ENCODE measurements around the gene CAND1.
"Not testable (repeated sequence)": the region's sequence is repeated elsewhere in the genome, so short reads cannot be mapped to it uniquely, and the experiment has no call there.

Gene CAND1

DNA sequence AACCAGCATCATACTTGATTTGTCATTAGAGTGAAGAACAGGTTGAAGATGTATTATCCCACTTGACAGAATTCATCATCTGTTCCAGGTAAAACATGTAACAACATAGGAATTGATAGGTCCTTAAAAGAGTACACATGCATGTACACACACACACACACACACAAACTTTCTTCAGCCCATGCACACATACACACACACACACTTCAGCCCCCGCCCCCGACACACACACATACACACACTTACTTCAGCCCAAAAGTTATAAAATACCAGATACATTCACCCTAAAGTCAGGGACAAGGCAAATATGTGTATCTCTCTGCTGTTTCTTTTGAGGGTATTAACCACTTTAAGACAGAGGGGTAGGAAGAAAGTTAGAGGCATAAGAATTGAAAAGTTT, 15.4 kb downstream of the CAND1 start:
- DNase-seq: no peak

DNA sequence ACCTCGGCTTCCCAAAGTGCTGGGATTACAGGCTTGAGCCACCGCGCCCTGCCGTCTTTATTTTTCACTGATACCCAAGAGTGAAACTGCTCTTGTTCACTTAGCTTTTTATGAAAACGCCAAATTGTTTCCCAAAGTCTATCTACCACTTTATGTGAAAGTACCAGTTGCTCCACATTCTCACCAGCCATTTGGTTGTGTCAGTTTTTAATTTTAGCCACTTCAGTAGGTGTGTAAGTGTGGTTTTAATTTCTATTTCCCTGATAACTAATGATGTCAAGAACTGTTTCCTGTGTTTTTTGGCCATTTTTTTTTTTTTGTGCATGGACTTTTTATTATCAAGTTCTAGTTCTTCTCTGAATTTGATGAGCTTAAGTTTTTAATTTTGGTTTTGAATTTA, 17.1 kb downstream of the CAND1 start:
- DNase-seq: no peak

DNA sequence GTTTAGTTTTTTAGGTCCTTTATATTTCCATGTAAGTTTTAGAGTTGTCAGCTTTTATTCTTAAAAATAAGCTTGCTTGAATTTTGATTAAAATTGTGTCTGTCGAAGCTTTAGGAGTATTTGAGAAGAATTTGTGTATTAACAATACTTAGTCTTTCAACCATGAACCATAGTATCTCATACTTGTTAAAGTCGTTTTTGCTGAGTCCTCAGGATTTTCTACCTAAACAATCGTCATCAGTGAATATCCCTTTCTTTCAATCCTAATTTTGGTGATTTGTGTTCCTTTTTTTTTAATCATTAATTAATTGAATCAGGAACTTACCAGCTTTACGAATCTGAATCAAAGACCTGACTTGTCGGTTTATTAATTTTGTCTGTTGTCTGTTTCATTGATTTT, 18.2 kb downstream of the CAND1 start:
- no peak for DNase-seq

DNA sequence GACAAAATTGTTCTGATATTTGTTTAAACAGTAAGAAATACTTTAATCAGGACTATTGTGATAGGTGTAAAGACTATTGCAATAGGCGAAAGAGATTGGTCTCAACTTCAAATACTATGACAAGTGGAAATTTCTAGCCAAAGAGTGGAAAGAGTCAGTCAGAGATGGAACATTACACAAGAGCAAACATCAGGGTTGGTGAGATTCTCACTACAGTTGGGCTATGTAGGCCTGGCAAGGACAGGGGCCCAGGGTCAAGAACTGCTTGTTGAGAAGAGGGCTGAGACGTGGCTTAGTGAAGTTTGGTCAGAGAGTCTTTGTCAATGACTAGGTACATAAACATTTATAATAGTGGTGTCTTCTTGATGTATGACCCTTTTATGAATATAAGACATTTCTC, 19.4 kb downstream of the CAND1 start:
- no peak for DNase-seq

DNA sequence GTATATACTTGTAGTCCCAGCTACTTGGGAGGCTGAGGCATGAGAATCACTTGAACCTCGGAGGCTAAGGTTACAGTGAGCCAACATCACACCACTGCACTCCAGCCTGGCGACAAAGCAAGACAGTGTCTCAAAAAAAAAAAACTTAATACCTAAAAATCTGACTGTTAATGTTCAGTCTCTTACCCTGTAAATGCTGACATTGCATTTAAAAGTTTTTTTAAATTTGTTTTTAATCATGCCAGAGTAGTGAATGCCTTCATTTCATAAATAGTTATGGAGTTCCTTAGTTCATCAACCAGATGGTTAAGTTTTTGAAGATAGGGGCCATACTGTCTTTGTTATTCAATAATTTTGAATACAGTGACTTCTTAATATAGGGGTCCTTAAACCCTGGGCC, 21.2 kb downstream of the CAND1 start:
- DNase-seq: no peak

DNA sequence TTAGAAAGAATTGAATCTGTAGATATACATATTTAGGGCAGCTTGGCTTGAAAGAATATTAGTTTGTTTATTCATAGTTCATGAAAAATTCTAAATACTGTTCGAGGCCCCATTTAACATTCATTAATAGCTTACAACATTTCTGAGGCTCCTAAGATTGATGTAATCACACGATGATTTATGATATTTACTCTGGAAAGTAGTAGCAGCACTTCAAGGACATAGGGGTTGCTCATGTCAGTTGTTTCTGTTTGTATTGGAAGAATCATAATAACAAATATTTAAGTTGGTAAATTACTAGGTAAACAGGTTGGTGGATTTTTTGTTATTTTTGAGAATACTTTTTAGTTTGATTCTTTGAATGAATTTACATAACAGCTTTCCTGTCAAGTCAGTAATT, 30.4 kb downstream of the CAND1 start:
- DNase-seq: peak; percentile 8

DNA sequence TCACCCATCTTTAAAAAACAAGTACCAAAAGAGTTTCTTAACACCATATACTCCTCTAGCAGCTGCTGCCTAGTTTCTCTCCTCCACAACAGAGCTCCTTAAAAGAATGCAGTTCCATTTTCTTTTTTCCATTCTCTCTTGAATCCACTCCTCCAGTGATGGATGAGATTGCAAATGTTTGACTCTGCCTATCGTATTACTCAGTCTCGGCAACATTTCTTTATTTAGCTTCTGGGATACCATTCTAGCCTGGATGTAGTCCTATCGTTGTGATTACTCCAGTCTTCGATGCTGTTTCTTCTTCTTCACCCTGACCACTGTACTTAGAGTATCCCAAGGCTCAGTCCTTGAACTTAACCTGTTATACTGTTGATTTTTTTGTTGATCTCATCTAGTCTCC, 30.8 kb downstream of the CAND1 start:
- DNase-seq: no peak

DNA sequence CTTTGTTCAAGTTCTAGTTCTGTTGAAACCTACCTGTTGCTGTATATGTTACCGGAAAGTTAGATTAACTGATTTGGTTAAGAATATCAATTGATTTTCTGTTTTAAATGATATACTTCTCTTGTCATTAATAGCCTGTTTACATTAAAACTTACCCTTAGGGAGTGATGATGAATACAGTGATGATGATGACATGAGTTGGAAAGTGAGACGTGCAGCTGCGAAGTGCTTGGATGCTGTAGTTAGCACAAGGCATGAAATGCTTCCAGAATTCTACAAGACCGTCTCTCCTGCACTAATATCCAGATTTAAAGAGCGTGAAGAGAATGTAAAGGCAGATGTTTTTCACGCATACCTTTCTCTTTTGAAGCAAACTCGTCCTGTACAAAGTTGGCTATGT, 33.0 kb downstream of the CAND1 start:
- DNase-seq: no peak

DNA sequence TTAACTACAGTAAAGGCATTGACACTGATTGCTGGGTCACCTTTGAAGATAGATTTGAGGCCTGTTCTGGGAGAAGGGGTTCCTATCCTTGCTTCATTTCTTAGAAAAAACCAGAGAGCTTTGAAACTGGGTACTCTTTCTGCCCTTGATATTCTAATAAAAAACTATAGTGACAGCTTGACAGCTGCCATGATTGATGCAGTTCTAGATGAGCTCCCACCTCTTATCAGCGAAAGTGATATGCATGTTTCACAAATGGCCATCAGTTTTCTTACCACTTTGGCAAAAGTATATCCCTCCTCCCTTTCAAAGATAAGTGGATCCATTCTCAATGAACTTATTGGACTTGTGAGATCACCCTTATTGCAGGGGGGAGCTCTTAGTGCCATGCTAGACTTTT, 36.4 kb downstream of the CAND1 start:
- DNase-seq: no peak

DNA sequence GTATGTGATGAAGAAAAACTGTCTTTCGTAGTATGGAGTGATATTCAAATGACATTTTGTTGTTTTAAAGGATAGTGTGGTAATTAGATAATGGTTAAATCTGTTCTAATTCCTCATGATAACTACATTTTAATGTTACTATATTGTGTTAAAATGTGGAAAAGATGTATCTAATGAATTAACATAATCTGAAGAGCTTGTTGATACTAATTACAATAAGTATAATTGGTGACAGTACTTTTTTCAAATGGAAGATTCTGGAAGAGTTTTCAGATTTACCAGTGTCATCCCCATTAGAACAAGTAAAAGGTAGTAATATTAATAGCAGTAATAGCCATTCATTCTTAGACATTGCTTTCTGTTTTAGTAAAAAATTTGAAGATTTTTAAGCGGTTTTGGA, 37.6 kb downstream of the CAND1 start:
- DNase-seq: no peak

DNA sequence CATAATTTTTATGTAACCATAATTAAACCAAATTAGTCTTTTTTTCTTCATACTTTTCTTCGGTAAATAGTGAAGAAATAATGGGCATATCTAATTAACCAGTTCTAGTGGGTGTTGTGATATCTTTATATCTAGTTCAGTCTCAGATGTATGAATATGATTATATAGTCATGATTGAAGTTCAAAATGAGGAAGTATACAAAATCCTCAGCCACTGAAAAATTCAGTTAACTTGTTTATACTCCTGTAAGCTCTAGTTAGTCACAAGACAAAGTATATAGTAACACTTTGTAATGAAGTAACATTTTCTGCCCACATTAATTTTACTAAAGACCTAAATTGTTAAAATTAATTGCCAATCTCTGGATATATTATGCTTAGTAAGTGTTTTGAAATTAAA, 46.5 kb downstream of the CAND1 start:
- no peak for DNase-seq

DNA sequence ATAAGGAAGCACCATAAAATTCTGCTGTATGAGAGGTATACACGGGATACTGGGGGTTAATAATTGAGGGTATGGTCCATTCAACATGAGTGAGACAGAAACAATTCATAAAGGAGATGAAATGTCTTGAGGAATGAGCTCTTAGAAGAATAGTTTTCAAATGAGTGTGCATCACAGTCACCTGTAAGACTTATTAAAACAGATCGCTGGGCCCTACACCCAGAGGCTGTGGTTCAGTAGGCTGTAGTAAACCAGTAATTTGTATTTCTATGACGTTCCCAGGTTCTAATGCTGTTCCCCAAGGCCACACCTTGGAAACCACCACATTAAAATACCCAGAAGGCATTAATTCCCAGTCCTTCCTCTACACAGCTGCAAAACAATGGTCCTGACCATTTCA, 49.6 kb downstream of the CAND1 start:
- no peak for DNase-seq

DNA sequence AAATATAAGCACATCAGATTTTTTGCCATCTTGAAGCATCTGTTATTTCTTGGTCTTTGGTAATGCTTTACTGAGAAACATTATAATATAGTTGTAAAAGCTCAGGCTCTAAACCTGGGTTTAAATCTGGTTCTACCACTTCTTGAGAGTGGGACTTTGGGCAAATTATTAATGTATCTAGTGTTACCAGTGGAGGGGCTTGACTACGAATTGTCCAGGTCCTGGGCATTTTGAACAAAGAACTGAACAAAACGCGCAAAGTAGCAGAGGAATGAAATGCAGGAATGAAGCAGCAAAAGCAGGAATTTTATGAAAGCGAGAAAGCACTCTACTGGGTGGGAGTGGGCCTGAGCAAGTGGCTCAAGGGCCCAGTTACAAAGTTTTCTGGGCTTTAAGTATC, 50.8 kb downstream of the CAND1 start:
- DNase-seq: no peak

DNA sequence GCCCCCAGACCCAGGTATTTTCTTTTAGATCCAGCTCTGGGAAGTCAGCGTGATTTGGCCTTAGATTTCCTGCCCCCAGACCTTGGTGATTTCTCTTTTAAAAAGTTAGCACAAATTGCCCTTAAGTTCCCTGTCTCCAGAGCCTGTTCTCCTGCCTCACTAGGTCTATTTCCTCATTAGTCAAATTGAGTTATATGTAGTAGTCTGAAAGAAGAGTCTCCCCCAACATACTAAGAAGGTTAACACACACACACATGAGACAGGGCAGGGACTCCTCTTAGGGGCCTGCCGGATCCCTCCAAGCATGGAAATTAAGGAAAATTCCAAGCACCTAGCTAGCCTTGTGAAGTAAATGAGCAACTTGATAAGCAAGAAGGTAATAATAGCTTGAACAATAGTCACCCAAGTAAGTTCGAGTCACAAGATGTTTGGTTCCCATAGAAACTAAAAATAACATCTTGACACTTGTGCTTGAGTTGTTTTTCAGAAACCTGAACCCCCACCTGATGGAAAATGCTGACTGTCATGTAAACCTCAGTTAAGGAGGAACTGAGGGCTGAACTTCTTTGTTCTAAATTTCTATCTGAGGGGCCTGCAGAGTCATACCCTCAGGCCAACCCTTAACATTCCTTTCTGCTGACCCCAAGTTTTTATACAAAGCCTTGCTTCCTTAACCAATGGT, 51.6 kb downstream of the CAND1 start:
- DNase-seq: no peak

DNA sequence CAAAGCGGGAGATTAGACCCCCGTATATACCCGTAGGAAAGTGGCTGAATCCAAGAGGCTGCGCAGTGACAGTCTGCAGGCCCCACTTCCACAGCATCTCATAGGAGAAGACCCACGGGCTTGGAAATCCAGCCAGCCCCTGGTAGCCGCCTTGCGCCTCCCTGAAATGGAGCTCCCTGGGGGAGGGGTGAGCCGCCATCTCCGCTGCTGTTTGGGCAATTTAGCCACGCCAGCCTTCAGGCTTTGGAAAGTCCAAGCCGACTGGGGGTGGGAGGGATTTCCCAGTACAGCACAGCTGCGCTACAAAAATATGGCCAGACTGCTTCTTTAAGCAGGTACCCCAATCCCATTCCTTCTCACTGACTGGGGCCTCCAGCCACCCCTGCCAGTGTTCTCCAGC, 53.4 kb downstream of the CAND1 start:
- no peak for DNase-seq

DNA sequence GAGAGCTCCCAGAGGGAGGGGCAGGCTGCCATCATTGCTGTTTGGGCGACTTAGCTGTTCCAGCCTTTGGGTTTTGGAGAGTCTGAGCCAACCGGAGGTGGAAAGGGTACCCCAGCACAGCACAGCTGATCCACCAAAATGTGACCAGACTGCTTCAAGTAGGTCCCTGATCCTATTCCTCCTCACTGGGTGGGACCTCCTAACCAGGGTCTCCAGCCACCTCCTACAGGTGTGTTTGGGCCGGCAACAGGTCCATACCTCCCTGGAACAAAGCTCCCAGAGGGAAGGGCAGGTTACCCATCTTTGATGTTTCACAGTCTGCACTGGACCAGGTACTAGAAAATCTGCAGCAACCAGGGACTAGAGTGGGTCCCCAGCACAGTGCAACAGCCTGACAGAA, 53.8 kb downstream of the CAND1 start:
- no peak for DNase-seq

DNA sequence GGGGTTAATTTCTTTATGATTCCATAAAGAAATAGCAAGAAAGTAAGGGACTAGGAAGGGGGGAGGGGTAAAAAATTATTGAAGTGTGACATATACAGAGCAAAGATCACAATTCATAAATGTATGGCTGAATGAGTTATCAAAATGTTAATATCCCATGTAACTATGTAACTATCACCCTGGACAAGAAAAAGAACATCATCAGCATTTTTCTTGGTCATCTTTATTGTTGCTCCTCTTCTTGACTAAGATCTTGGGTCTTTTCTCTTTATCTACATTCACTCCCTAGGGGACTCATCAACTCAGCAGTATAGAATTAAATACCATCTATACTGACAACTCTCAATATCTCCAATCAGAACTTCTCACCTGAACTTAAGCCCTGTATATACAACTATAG, 57.5 kb downstream of the CAND1 start:
- DNase-seq: no peak

DNA sequence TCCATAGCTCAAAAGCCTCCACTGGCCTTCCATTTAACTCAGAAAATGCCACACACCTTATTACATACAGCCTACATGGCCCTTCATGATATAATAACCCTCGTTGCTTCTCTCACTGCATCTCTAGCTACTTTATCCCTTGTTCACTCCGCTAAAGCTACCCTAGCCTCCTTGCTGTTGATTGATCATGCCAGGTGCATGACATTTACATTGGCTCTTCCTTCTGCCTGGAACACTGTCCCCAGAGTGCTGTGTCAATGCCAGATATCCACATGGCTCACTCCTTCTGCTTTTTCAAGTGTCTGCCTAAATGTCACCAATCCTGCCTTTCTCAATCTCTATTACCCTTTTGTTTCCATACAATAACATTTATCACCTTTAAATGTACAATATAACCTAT, 58.3 kb downstream of the CAND1 start:
- no peak for DNase-seq

DNA sequence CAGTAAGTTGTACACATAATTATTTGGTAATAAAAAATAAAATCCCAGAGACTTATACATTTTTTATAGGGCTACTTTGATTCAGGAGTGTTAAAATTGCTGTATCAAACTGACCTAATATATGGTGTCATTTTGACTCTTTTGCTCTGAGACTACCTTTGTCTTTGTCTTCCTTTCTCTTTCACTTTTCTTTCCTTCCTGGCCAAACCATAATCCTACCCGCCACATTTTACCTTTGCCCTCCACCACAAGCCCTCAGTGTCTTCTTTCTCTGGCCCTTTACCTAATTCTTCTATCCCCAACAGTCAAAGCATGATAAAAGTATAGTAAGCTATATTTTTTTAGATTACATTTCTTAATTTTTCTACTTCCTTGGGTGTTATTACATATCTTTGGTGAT, 62.0 kb downstream of the CAND1 start:
- no peak for DNase-seq

DNA sequence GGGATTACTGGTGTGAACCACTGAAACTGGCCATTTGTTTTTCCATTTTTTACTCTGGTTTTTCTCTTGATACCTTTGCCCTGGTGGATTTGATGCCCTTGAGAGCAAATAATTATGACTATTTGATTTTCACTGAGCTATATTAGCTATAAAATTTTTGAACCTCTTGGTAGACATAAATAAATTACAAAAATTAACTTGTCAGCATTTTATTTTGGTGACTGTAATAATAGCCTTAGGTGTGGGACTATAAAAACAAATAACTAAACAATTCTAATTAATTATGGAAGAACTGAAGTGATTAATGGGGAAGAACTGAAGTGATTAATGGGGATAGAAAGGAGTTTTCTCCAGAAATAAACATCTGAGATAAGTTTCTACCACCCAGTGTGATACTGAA, 62.7 kb downstream of the CAND1 start:
- no peak for DNase-seq

DNA sequence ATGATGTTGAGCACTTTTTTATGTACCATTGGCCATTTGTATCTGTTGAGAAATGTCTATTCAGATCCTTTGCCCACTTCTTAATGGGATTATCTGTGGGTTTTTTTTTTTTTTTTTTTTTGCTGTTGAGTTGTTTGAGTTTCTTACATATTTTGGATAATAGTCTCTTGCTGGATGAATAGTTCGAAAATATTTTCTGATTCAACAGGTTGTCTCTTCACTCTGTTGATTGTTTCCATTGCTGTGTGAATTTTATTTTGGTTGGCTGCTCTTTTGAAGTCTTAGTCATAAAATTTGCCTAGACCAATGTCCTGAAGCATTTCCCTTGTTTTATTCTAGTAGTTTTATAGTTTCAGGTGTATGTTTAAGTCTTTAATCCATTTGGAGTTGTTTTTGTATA, 64.5 kb downstream of the CAND1 start:
- DNase-seq: no peak

DNA sequence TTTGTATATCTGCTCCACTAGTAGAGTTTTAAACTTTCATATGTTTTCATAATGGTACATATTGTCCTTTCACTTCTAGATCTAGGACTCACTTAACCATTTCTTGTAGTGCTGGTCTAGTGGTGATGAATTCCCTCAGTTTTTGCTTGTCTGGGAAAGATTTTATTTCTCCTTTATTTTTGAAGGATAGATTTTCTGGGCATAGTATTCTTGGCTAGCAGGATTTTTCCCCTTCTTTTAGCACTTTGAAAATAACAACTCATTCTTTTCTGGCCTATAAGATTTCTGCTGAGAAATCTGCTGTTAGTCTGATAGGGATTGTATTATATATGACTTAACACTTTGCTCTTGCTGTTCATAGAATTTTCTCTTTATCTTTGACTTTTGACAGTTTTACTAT, 69.3 kb downstream of the CAND1 start:
- no peak for DNase-seq

DNA sequence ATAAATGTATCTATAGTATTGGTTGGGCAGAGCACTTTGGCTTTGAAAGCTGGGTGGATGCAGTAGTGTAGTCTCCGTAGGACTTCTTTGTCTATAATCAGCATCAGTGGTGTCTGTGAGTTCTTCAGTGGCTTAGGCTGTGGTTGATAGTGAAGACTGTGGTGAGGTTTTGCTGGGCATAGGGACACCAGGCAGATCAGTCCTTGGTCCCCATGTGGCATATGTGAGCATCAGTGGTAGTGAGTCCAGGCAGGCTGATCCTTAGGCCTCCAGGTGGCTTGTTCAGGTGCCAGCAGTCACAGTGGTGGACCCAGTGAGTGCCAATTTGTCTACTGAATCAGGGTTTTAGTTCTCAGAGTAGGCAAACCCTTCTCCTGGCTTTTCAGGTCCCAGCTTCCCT, 70.4 kb downstream of the CAND1 start:
- DNase-seq: no peak

DNA sequence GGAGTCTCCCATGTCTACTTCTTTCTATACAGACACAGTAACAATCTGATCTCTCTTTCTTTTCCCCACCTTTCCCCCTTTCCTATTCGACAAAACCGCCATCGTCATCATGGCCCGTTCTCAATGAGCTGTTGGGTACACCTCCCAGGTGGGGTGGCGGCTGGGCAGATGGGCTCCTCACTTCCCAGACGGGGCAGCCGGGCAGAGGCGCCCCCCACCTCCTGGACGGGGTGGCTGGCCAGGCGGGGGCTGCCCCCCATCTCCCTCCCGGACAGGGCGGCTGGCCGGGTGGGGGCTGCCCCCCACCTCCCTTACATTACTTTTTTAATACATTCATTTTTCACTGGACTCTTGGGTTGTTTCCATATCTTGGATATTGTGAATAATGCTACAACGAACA, 71.9 kb downstream of the CAND1 start:
- DNase-seq: not testable (repeated sequence)

DNA sequence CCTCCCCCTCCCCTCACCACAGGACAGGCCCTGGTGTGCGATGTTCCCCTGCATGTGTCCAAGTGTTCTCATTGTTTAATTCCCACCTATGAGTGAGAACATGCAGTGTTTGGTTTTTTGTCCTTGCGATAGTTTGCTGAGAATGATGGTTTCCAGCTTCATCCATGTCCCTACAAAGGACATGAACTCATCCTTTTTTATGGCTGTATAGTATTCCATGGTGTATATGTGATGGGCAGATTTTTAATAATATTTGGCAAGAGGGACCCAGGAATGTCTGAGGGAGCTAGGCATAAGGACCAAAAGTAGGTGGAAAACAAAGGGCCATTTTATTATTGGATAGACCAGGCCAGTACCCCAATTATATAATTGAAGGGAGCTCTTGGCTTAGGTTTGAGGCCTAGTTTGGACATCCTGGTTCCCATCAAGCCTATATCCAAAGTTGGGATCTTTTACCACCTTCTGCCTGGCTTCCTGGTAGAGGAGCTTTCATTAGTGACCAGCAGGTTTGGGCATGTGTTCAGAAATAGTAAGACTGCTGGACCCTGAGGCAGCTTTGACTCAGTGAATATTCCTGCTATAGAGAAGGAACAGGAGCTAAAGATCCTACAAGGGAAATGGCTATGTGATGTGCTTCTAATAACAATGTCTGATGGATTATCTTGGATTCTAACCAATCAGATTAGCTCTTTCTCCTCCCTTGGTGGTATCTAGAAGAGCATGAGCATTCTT, 76.0 kb downstream of the CAND1 start:
- DNase-seq: no peak

Measured in NCI-H1417 treated with DMSO at 0.1 percent for 48 hours (cell line).